ENCODE data around the gene PYCARD. TPM values are rescaled to one million over a fixed set of nuclear protein-coding genes. Genes with fewer than 3 reads are reported as not detected.
A peak's percentile ranks its signal among the peaks of the same experiment; 100 is the strongest.

Gene PYCARD
- total and polyA plus RNA-seq, 9 of the 15 experiments (the other 6 are each of a cell fraction or from before 2014, with no cell fraction given), result 1.3 to 28.4 (median 6.0) TPM

GRCh38 chr16:31185339-31185738, 17.2 kb downstream of the PYCARD start:
- no peak overlapping the region; the same call in 2 of the 3 replicates for H3K27ac ChIP-seq (ENCODE audit: extremely low read depth, low read depth, low read length)
- 91% methylated on average over 5 of the region's 5 CpGs for WGBS (ENCODE audit: insufficient coverage, low coverage, missing lambda C conversion rate)

More at GRCh38 chr16:31185339-31185738, 17.2 kb downstream of the PYCARD start:
- no peaks in the 10 kb centered on the region; a peak in 1 of 5 replicates for H3K27me3 ChIP-seq (ENCODE audit: control insufficient read depth in 2 of 2, insufficient read depth in 2 of 2, low read length in 2 of 2)
- no peak overlapping the region for H2AFZ ChIP-seq (ENCODE audit: low read depth, low read length)
- peaks cover 8% of the 10 kb centered on the region for H3K9me1 ChIP-seq (ENCODE audit: control insufficient read depth, insufficient read depth, low read length)
- H4K20me1 ChIP-seq (replicated peaks; ENCODE audit: control insufficient read depth, insufficient read depth, low read length), result peaks cover 49% of the 10 kb centered on the region
- no TSS peak for BruUV-seq (replicated peaks)
- H3K79me2 ChIP-seq (ENCODE audit: control insufficient read depth, insufficient read depth, low read length), result peaks cover 98% of the 10 kb centered on the region
- H3K9me3 ChIP-seq (replicated peaks; ENCODE audit: control insufficient read depth, insufficient read depth, low read depth, low read length), result no peaks in the 10 kb centered on the region
- no peak overlapping the region for H3K9ac ChIP-seq (ENCODE audit: insufficient read depth in 1 of 2, low read depth in 2 of 2, low read length in 2 of 2)
- ATAC-seq (no peak), FAIRE-seq (no peak), DNase-seq (ENCODE audit: extremely low read depth in 1 of 4, low spot score in 3 of 4) (no peak)
- no peak overlapping the region for H3K4me3 ChIP-seq
- H3K4me1 ChIP-seq (replicated peaks in 1 of 2; ENCODE audit: control insufficient read depth in 2 of 2, insufficient read depth in 2 of 2, low read length in 2 of 2), result peaks cover 11 to 14% of the 10 kb centered on the region in 2 experiments
- CTCF ChIA-PET (ENCODE audit: low intra/inter-chr PET ratio), result no interaction called here
- intact Hi-C loops (cut with micrococcal nuclease), result loop anchor here (1.0 to 10.0 kb wide), 2 partner anchors 8 to 259 kb away; partner anchors contain the start of gene ZNF843
- H3K36me3 ChIP-seq (ENCODE audit: control insufficient read depth, insufficient read depth, low read length), result peaks cover 92% of the 10 kb centered on the region
- H3K4me2 ChIP-seq (ENCODE audit: insufficient read depth, low read length), result no peak overlapping the region
- TF ChIP-seq ESRRB (CRISPR knock-in tag; IDR thresholded peaks at IDR 0.05; ENCODE audit: borderline replicate concordance), result no peak
- no peak for TF ChIP-seq GTF2E2 (tag; IDR thresholded peaks at IDR 0.05)
- TF ChIP-seq ZNF766 (CRISPR knock-in tag; conservative IDR thresholded peaks at IDR 0.05), result no peak
- no peak for TF ChIP-seq ZZZ3 (IDR thresholded peaks at IDR 0.05)
- no peak for TF ChIP-seq DIDO1 (tag; IDR thresholded peaks at IDR 0.05; ENCODE audit: low read depth)
- 0 out of 2 replicates have a peak, but pooled peaks have one; percentile 16 for TF ChIP-seq AFF4 (CRISPR knock-in tag; IDR thresholded peaks at IDR 0.05)
- TF ChIP-seq SNIP1 (IDR thresholded peaks at IDR 0.05; ENCODE audit: low read depth), result no peak
- TF ChIP-seq ZNF668 (CRISPR knock-in tag; IDR thresholded peaks at IDR 0.05), result no peak
- in situ Hi-C loops (cut with MboI), result no loop called here
- POLR2A ChIA-PET, result interaction anchor here (0.6 kb wide), 1 partner anchor 265 kb away, joined by 3 read pairs; no protein-coding TSS in a partner anchor

Measured in K562 (cell line).